OCI-LY7 (cell line): ENCODE results near the gene DCDC2C.

ENCODE experiments used
- EZH2phosphoT487 ChIP-seq: fragments of 200-600 bp; sonication (generic); IDR thresholded peaks from 2 replicates; pipeline ENCODE4 v1.6.1; 2018; ENCODE audit warnings: low read depth, borderline replicate concordance, mild to moderate bottlenecking, mixed run types, antibody characterized with exemption, low read length, moderate library complexity, mixed read lengths
- TF ChIP-seq, protein P1 (sequence below): fragments of 200-600 bp; sonication (generic); conservative IDR thresholded peaks from 2 replicates; pipeline ENCODE4 v1.5.1; 2014; ENCODE audit warnings: mild to moderate bottlenecking, antibody characterized with exemption, low read length, moderate library complexity, mixed read lengths

DNA sequence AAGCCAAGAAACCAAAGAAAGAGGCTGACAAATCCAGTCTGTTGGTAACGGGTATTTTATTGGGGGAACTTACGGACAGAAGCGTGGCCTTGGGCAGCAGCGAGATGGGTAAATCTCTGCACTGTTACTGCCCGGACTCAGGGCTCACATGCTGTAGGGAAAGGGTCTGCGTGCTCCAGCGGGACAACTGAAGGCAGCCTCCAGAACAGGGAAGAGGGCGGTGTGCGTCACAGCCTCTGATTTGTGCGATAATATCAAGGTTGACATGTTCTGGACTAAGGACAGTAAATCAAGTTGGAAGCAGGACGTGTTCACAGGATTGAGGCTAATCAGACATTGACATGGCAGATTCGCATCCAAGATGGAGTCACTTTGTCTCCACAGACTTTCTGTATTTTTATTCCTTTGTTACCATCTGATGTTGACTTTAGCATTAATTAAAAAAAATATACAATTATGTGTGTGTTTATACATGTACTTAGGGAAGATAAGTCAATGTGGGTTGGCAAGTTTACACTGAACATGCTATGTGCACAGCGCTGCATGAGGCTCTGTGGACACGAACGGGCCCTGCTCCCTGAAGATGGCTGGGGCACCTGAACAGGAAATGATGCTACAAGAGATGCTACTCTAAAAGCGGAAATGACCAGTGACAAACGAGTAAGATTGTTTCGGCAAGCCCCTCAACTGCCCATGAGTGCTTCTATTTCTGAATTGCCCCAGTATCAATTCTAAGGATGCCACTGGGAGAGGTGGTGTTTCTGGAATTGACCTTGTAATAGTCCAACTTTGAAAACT, 22.6 kb upstream of the DCDC2C start:
- TF ChIP-seq, protein P1, sequence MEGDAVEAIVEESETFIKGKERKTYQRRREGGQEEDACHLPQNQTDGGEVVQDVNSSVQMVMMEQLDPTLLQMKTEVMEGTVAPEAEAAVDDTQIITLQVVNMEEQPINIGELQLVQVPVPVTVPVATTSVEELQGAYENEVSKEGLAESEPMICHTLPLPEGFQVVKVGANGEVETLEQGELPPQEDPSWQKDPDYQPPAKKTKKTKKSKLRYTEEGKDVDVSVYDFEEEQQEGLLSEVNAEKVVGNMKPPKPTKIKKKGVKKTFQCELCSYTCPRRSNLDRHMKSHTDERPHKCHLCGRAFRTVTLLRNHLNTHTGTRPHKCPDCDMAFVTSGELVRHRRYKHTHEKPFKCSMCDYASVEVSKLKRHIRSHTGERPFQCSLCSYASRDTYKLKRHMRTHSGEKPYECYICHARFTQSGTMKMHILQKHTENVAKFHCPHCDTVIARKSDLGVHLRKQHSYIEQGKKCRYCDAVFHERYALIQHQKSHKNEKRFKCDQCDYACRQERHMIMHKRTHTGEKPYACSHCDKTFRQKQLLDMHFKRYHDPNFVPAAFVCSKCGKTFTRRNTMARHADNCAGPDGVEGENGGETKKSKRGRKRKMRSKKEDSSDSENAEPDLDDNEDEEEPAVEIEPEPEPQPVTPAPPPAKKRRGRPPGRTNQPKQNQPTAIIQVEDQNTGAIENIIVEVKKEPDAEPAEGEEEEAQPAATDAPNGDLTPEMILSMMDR: no peak
- no peak for TF ChIP-seq EZH2phosphoT487
